CD14-positive monocyte (primary cell): Measurements from ENCODE around the gene PVR. TPM values are rescaled to one million over a fixed set of nuclear protein-coding genes. Genes with fewer than 3 reads are reported as not detected.

Source experiments
- DNase-seq, 3 donors: peaks; one replicate each; pipeline ENCODE4 v3.0.0-alpha.2; 2011 to 2022
- H2AFZ ChIP-seq: 2 replicates; pipeline ENCODE4 v1.6.0; 2012; ENCODE audit warnings: mild to moderate bottlenecking, low read depth, low read length, inconsistent platforms; ENCODE audit not compliant: insufficient read depth, poor library complexity, severe bottlenecking
- H3K27ac ChIP-seq, 2 donors: 1 replicate in 1 of 2; 2 replicates in 1 of 2; pipeline ENCODE4 v1.5.1; 2012 to 2013; ENCODE audit warnings: low read length in 2 of 2, control low read depth in 1 of 2, inconsistent platforms in 1 of 2, low read depth in 1 of 2, mild to moderate bottlenecking in 1 of 2
- H3K27me3 ChIP-seq, 2 donors: one replicate each; pipeline versions ENCODE4 v1.6.0 to v1.6.1; 2011 to 2013; ENCODE audit warnings: low read length in 2 of 2; ENCODE audit not compliant: control insufficient read depth in 2 of 2, insufficient read depth in 2 of 2
- H3K36me3 ChIP-seq, 2 donors: replicated peaks in 1 of 2; 1 replicate in 1 of 2; 2 replicates in 1 of 2; pipeline versions ENCODE4 v1.5.1 to v1.6.1; 2012 to 2013; ENCODE audit warnings: low read length in 2 of 2, control low read depth in 1 of 2, inconsistent platforms in 1 of 2, mild to moderate bottlenecking in 1 of 2; ENCODE audit not compliant: insufficient read depth in 2 of 2, control insufficient read depth in 1 of 2
- H3K4me1 ChIP-seq, 2 donors: 1 replicate in 1 of 2; 2 replicates in 1 of 2; pipeline versions ENCODE4 v1.5.1 to v1.6.1; 2012 to 2013; ENCODE audit warnings: low read length in 2 of 2, control low read depth in 1 of 2, inconsistent platforms in 1 of 2, mild to moderate bottlenecking in 1 of 2, moderate library complexity in 1 of 2; ENCODE audit not compliant: insufficient read depth in 2 of 2, control insufficient read depth in 1 of 2
- H3K4me2 ChIP-seq: replicated peaks from 2 replicates; pipeline ENCODE3; 2012; ENCODE audit warnings: low read length, moderate library complexity, mild to moderate bottlenecking; ENCODE audit not compliant: poor library complexity, severe bottlenecking; ENCODE audit errors: extremely low read depth
- H3K4me3 ChIP-seq, 3 experiments: fragments of 200-600 bp in 1 of 3; sonication (generic) in 1 of 3; replicated peaks in 1 of 3; 1 replicate in 2 of 3; 2 replicates in 1 of 3; pipeline ENCODE4 v1.5.1; 2011 to 2013; ENCODE audit warnings: low read length in 3 of 3, mild to moderate bottlenecking in 3 of 3, control low read depth in 2 of 3, low read depth in 2 of 3, inconsistent platforms in 1 of 3, moderate library complexity in 1 of 3
- H3K79me2 ChIP-seq: 2 replicates; pipeline ENCODE4 v1.6.0; 2012; ENCODE audit warnings: mild to moderate bottlenecking, control low read depth, inconsistent platforms, low read length, moderate library complexity; ENCODE audit not compliant: insufficient read depth
- H3K9ac ChIP-seq: 2 replicates; pipeline ENCODE4 v1.6.0; 2017; ENCODE audit warnings: low read length, mild to moderate bottlenecking; ENCODE audit not compliant: insufficient read depth, poor library complexity, severe bottlenecking
- H3K9me3 ChIP-seq, 2 donors: replicated peaks in 1 of 2; 1 replicate in 1 of 2; 2 replicates in 1 of 2; pipeline versions ENCODE4 v1.5.1 to v1.6.1; 2012 to 2013; ENCODE audit warnings: low read length in 2 of 2, control low read depth in 1 of 2; ENCODE audit not compliant: control insufficient read depth in 1 of 2, insufficient read depth in 1 of 2
- H4K20me1 ChIP-seq: 2 replicates; pipeline ENCODE4 v1.6.0; 2012; ENCODE audit warnings: mild to moderate bottlenecking, low read length, control low read depth, moderate library complexity; ENCODE audit not compliant: insufficient read depth
- H3K27ac Mint-ChIP-seq, 7 donors: one replicate each; pipeline ENCODE4 v1.8.0; 2020; ENCODE audit warnings: mild to moderate bottlenecking in 7 of 7, mixed read lengths in 7 of 7, moderate library complexity in 6 of 7, inconsistent platforms in 2 of 7
- H3K27me3 Mint-ChIP-seq, 3 donors: one replicate each; pipeline ENCODE4 v1.8.0; 2021 to 2022; ENCODE audit warnings: low read depth in 3 of 3, mild to moderate bottlenecking in 3 of 3, mixed read lengths in 3 of 3, moderate library complexity in 3 of 3, inconsistent platforms in 1 of 3
- H3K36me3 Mint-ChIP-seq, 2 donors: one replicate each; pipeline ENCODE4 v1.8.0; 2020; ENCODE audit warnings: mixed read lengths in 2 of 2, inconsistent platforms in 1 of 2, mild to moderate bottlenecking in 1 of 2
- H3K4me1 Mint-ChIP-seq: one replicate; pipeline ENCODE4 v1.8.0; 2020; ENCODE audit warnings: mild to moderate bottlenecking, mixed read lengths
- H3K4me3 Mint-ChIP-seq, 2 donors: one replicate each; pipeline ENCODE4 v1.8.0; 2020; ENCODE audit warnings: mild to moderate bottlenecking in 2 of 2, mixed read lengths in 2 of 2, moderate library complexity in 1 of 2
- H3K9me3 Mint-ChIP-seq, 7 donors: one replicate each; pipeline ENCODE4 v1.8.0; 2020 to 2022; ENCODE audit warnings: mixed read lengths in 7 of 7, mild to moderate bottlenecking in 6 of 7, moderate library complexity in 6 of 7, inconsistent platforms in 2 of 7
- WGBS: methylation state at CpG from one replicate; pipeline ENCODE4 v1.1.5; 2013; ENCODE audit warnings: missing lambda C conversion rate; ENCODE audit not compliant: insufficient coverage; 5-methylcytosine and 5-hydroxymethylcytosine counted together
- intact Hi-C, 2 donors: fragments of 100-400 bp; cut with micrococcal nuclease; formaldehyde crosslinking; loops; one replicate each; pipeline versions ENCODE4 v1.15.0 to v1.15.1; 2023
- polyA plus RNA-seq, 3 donors: library from polyadenylated mRNA; depleted of rRNA in 1 of 3; unstranded in 2 of 3; stranded (reverse) in 1 of 3; fragments of 300-500 nt in 2 of 3; fragments of >200 nt in 1 of 3; fragmentation: Illumina TruSeq in 2 of 3; gene quantifications; 1 replicate in 2 of 3; 2 replicates in 1 of 3; pipeline ENCODE4 v1.2.3, GENCODE V29; 2012 to 2021
- TF ChIP-seq, protein P1 (sequence below): fragments of 200-600 bp; IDR thresholded peaks from one replicate; pipeline ENCODE4 v1.8.0; 2022; ENCODE audit warnings: antibody characterized with exemption, mild to moderate bottlenecking

The PVR gene
- polyA plus RNA-seq, 3 donors = 10.1 to 20.2 (median 12.9) TPM

DNA sequence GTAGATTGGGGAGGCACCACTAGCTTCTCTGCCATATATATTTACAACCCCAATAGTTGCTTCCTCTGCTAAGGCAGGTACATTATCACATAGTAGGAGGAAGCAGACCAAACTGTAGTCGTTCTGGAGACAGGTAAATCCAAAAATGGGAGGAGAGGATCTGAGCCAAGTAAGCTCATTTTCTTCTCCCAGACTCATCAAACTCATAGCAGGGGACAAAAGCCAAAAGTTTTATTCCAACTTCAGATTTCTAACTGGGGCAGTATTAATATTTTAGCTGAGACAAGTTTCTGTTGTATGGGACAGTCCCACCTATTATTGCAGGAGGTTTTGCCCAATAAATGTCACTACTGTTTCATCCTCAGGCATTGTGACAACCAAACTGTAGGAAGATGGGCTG lies 38.2 kb upstream of the PVR start:
- no peaks in the 10 kb centered on the region for H3K36me3 ChIP-seq
- no CpG with 5 or more reads among the region's 1 CpG for WGBS
- H3K4me3 ChIP-seq = no peak overlapping the region
- no peak overlapping the region for H2AFZ ChIP-seq
- no peak overlapping the region for H3K27ac ChIP-seq
- no peak overlapping the region for H3K9ac ChIP-seq
- H3K9me3 ChIP-seq = no peaks in the 10 kb centered on the region
- DNase-seq = no peak
- TF ChIP-seq, protein P1, sequence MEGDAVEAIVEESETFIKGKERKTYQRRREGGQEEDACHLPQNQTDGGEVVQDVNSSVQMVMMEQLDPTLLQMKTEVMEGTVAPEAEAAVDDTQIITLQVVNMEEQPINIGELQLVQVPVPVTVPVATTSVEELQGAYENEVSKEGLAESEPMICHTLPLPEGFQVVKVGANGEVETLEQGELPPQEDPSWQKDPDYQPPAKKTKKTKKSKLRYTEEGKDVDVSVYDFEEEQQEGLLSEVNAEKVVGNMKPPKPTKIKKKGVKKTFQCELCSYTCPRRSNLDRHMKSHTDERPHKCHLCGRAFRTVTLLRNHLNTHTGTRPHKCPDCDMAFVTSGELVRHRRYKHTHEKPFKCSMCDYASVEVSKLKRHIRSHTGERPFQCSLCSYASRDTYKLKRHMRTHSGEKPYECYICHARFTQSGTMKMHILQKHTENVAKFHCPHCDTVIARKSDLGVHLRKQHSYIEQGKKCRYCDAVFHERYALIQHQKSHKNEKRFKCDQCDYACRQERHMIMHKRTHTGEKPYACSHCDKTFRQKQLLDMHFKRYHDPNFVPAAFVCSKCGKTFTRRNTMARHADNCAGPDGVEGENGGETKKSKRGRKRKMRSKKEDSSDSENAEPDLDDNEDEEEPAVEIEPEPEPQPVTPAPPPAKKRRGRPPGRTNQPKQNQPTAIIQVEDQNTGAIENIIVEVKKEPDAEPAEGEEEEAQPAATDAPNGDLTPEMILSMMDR = no peak
- peaks cover 18 to 26% of the 10 kb centered on the region in 2 donors for H3K4me1 ChIP-seq
- H3K27ac Mint-ChIP-seq = no peak overlapping the region
- no peaks in the 10 kb centered on the region for H3K36me3 Mint-ChIP-seq
- H3K4me1 Mint-ChIP-seq = peaks cover 22% of the 10 kb centered on the region
- H3K79me2 ChIP-seq = no peaks in the 10 kb centered on the region
- H3K4me2 ChIP-seq = no peak overlapping the region
- no peaks in the 10 kb centered on the region for H4K20me1 ChIP-seq
- no peak overlapping the region for H3K4me3 Mint-ChIP-seq
- intact Hi-C loops = no loop called here
- H3K27me3 ChIP-seq = peaks cover 0 to 2% of the 10 kb centered on the region in 2 donors
- H3K27me3 Mint-ChIP-seq = peaks cover 2 to 17% (median 17%) of the 10 kb centered on the region in 3 donors
- H3K9me3 Mint-ChIP-seq = peaks cover 0 to 4% (median 0%) of the 10 kb centered on the region in 7 donors

DNA sequence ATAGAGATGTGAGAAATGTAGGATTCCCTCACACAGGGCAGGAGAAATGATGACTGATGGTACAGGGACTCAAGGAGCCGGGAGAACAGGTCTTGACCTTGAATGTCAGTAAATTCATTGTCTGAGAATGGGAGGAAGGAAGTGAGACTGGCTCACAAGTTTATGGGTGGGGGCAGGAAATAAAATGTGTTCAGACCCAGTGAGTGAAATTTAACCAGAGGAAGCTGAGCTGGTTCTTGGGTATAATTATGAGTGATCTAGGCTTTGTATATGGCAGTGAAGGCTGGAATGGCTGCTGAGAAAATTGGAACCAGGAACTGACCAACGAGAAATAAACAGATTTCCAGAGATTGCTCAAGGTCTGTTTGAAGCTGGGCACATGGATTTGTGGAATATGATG lies 36.7 kb upstream of the PVR start:
- peaks cover 0 to 4% (median 0%) of the 10 kb centered on the region in 7 donors for H3K9me3 Mint-ChIP-seq
- intact Hi-C loops = no loop called here
- Histone ChIP-seq H3K27me3 (peaks cover 0 to 2% of the 10 kb centered on the region in 2 donors), H3K9ac (no peak overlapping the region), H3K4me2 (peak overlapping the region; percentile 37), H4K20me1 (no peaks in the 10 kb centered on the region), H3K4me3 (peak overlapping the region in 1 of 3 experiments; percentile 23), H3K4me1 (peaks cover 18 to 26% of the 10 kb centered on the region in 2 donors), H2AFZ (no peak overlapping the region), H3K36me3 (no peaks in the 10 kb centered on the region), H3K9me3 (no peaks in the 10 kb centered on the region), H3K79me2 (no peaks in the 10 kb centered on the region), H3K27ac (peak overlapping the region in 1 of 2 donors; percentile 64)
- WGBS = 3% methylated on average over 2 of the region's 2 CpGs
- H3K27ac Mint-ChIP-seq = peak overlapping the region; percentile 43 to 83 (median 70)
- DNase-seq = peak; percentile 38 to 57 (median 56)
- no peaks in the 10 kb centered on the region for H3K36me3 Mint-ChIP-seq
- peaks cover 22% of the 10 kb centered on the region for H3K4me1 Mint-ChIP-seq
- peaks cover 2 to 13% (median 10%) of the 10 kb centered on the region in 3 donors for H3K27me3 Mint-ChIP-seq
- TF ChIP-seq, protein P1 = no peak
- peak overlapping the region in 1 of 2 donors; percentile 72 for H3K4me3 Mint-ChIP-seq
